Sigmoid colon (tissue), 4 donors: ENCODE measurements around the gene DAB2IP.

Source experiments
- CTCF ChIP-seq, 4 experiments: fragments of 450-650 bp in 3 of 4; fragments of 200-600 bp in 1 of 4; IDR thresholded peaks; one replicate each; pipeline ENCODE4 v1.5.1; 2016 to 2019; ENCODE audit warnings: antibody characterized with exemption in 4 of 4, mild to moderate bottlenecking in 3 of 4, moderate library complexity in 2 of 4
- EP300 ChIP-seq, 4 donors: sonication (generic); formaldehyde crosslinking; IDR thresholded peaks; one replicate each; pipeline ENCODE4 v1.6.1; 2017; ENCODE audit warnings: antibody characterized with exemption in 4 of 4
- POLR2A ChIP-seq, 2 donors: fragments of 450-650 bp; IDR thresholded peaks; one replicate each; pipeline ENCODE4 v1.6.1; 2016; ENCODE audit warnings: antibody characterized with exemption in 2 of 2, mild to moderate bottlenecking in 2 of 2, moderate library complexity in 2 of 2
- POLR2AphosphoS5 ChIP-seq, 4 donors: sonication (generic); formaldehyde crosslinking; IDR thresholded peaks; one replicate each; pipeline ENCODE4 v1.6.1; 2017; ENCODE audit warnings: antibody characterized with exemption in 4 of 4

- TF ChIP-seq POLR2AphosphoS5 (IDR thresholded peaks at IDR 0.05) (no peak), CTCF (IDR thresholded peaks at IDR 0.05) (no peak), POLR2A (IDR thresholded peaks at IDR 0.05) (no peak), EP300 (IDR thresholded peaks at IDR 0.05) (no peak)
Measured at GRCh38 chr9:121693388-121693670, 41.9 kb downstream of the DAB2IP start.
